ENCODE data around the gene DPYSL3.

DPYSL3 gene

GRCh38 chr5:147406636-147407035 is 103.2 kb downstream of the DPYSL3 start:
- DNase-seq (ENCODE audit: extremely low read depth in 1 of 2, low read depth in 1 of 2) = no peak

GRCh38 chr5:147404706-147405105 is 105.2 kb downstream of the DPYSL3 start:
- DNase-seq (ENCODE audit: extremely low read depth in 1 of 2, low read depth in 1 of 2) = no peak

- DNase-seq (ENCODE audit: extremely low read depth in 1 of 2, low read depth in 1 of 2) = no peak
Measured at GRCh38 chr5:147403651-147404640, 105.9 kb downstream of the DPYSL3 start.

- DNase-seq (ENCODE audit: extremely low read depth in 1 of 2, low read depth in 1 of 2) = no peak
Measured at GRCh38 chr5:147400881-147401280, 109.0 kb downstream of the DPYSL3 start.

GRCh38 chr5:147400126-147400809 is 109.6 kb downstream of the DPYSL3 start:
- DNase-seq (ENCODE audit: extremely low read depth in 1 of 2, low read depth in 1 of 2) = no peak

- no peak for DNase-seq (ENCODE audit: extremely low read depth in 1 of 2, low read depth in 1 of 2)
Measured at GRCh38 chr5:147398860-147399259, 111.0 kb downstream of the DPYSL3 start.

GRCh38 chr5:147397616-147398015 is 112.3 kb downstream of the DPYSL3 start:
- DNase-seq (ENCODE audit: extremely low read depth in 1 of 2, low read depth in 1 of 2) = no peak

- DNase-seq (ENCODE audit: extremely low read depth in 1 of 2, low read depth in 1 of 2) = no peak
Measured at GRCh38 chr5:147396070-147396823, 113.6 kb downstream of the DPYSL3 start.

GRCh38 chr5:147393874-147394672 is 115.8 kb downstream of the DPYSL3 start:
- DNase-seq (ENCODE audit: extremely low read depth in 1 of 2, low read depth in 1 of 2) = no peak

- DNase-seq (ENCODE audit: extremely low read depth in 1 of 2, low read depth in 1 of 2) = no peak
Measured at GRCh38 chr5:147391781-147392180, 118.1 kb downstream of the DPYSL3 start.

- no peak for DNase-seq (ENCODE audit: extremely low read depth in 1 of 2, low read depth in 1 of 2)
Measured at GRCh38 chr5:147390654-147391225, 119.1 kb downstream of the DPYSL3 start.

- no peak for DNase-seq (ENCODE audit: extremely low read depth in 1 of 2, low read depth in 1 of 2)
Measured at GRCh38 chr5:147388184-147389108, 121.4 kb downstream of the DPYSL3 start.

- DNase-seq (ENCODE audit: extremely low read depth in 1 of 2, low read depth in 1 of 2) = no peak
Measured at GRCh38 chr5:147387109-147387508, 122.8 kb downstream of the DPYSL3 start.

- DNase-seq (ENCODE audit: extremely low read depth in 1 of 2, low read depth in 1 of 2) = no peak
Measured at GRCh38 chr5:147384346-147385193, 125.3 kb downstream of the DPYSL3 start.

GRCh38 chr5:147382776-147383175 is 127.1 kb downstream of the DPYSL3 start:
- no peak for DNase-seq (ENCODE audit: extremely low read depth in 1 of 2, low read depth in 1 of 2)

- no peak for DNase-seq (ENCODE audit: extremely low read depth in 1 of 2, low read depth in 1 of 2)
Measured at GRCh38 chr5:147381555-147381954, 128.3 kb downstream of the DPYSL3 start.

GRCh38 chr5:147377682-147378081 is 132.2 kb downstream of the DPYSL3 start:
- no peak for DNase-seq (ENCODE audit: extremely low read depth in 1 of 2, low read depth in 1 of 2)

- DNase-seq (ENCODE audit: extremely low read depth in 1 of 2, low read depth in 1 of 2) = no peak
Measured at GRCh38 chr5:147375151-147375550, 134.7 kb downstream of the DPYSL3 start.
